C4-2B (cell line): ENCODE results near the gene CYSRT1.
A peak's percentile ranks its signal among the peaks of the same experiment; 100 is the strongest.

Experiments
- H3K27ac ChIP-seq: fragments of 450-650 bp; 2 replicates; pipeline ENCODE4 v1.5.1; 2017
- CTCF ChIP-seq: fragments of 450-650 bp; conservative IDR thresholded peaks from 2 replicates; pipeline ENCODE4 v1.5.1; 2017; ENCODE audit warnings: mild to moderate bottlenecking
- ZFX ChIP-seq: fragments of 450-650 bp; IDR thresholded peaks from 2 replicates; pipeline ENCODE4 v1.6.1; 2017

The CYSRT1 gene

GRCh38 chr9:137273095-137273490 lies 48.1 kb downstream of the CYSRT1 start:
- H3K27ac ChIP-seq: no peak overlapping the region; the same call in 1 of the 2 replicates
- no peak for TF ChIP-seq CTCF
- no peak for TF ChIP-seq ZFX

GRCh38 chr9:137273611-137274320 lies 48.8 kb downstream of the CYSRT1 start:
- no peak for TF ChIP-seq CTCF
- no peak for TF ChIP-seq ZFX
- H3K27ac ChIP-seq: peak overlapping the region; percentile 1; the same call in 1 of the 2 replicates

GRCh38 chr9:137275203-137275587 lies 50.2 kb downstream of the CYSRT1 start:
- H3K27ac ChIP-seq: no peak overlapping the region
- TF ChIP-seq ZFX: no peak
- TF ChIP-seq CTCF: no peak
